ENCODE results near the gene TBC1D4.
A peak's percentile ranks its signal among the peaks of the same experiment; 100 is the strongest.

TBC1D4 gene

GRCh38 chr13:75383064-75383715 is 98.8 kb downstream of the TBC1D4 start:
- DNase-seq: no peak

GRCh38 chr13:75378301-75378700 is 103.7 kb downstream of the TBC1D4 start:
- no peak for DNase-seq

GRCh38 chr13:75376792-75377402 is 105.1 kb downstream of the TBC1D4 start:
- DNase-seq: no peak

- no peak for DNase-seq
Measured at GRCh38 chr13:75375329-75375728, 106.6 kb downstream of the TBC1D4 start.

GRCh38 chr13:75373988-75374387 is 108.0 kb downstream of the TBC1D4 start:
- DNase-seq: no peak

GRCh38 chr13:75372923-75373841 is 108.8 kb downstream of the TBC1D4 start:
- no peak for DNase-seq

- peak; percentile 54 for DNase-seq
Measured at GRCh38 chr13:75372517-75372916, 109.5 kb downstream of the TBC1D4 start.

GRCh38 chr13:75371203-75371602 is 110.8 kb downstream of the TBC1D4 start:
- DNase-seq: no peak

- DNase-seq: no peak
Measured at GRCh38 chr13:75370774-75371173, 111.2 kb downstream of the TBC1D4 start.

- DNase-seq: no peak
Measured at GRCh38 chr13:75369981-75370380, 112.0 kb downstream of the TBC1D4 start.

- no peak for DNase-seq
Measured at GRCh38 chr13:75368167-75368566, 113.8 kb downstream of the TBC1D4 start.

- no peak for DNase-seq
Measured at GRCh38 chr13:75366380-75367280, 115.3 kb downstream of the TBC1D4 start.

- DNase-seq: no peak
Measured at GRCh38 chr13:75365724-75366173, 116.2 kb downstream of the TBC1D4 start.

- DNase-seq: no peak
Measured at GRCh38 chr13:75364131-75364713, 117.7 kb downstream of the TBC1D4 start.

GRCh38 chr13:75363371-75363770 is 118.6 kb downstream of the TBC1D4 start:
- DNase-seq: no peak

GRCh38 chr13:75362026-75362425 is 119.9 kb downstream of the TBC1D4 start:
- no peak for DNase-seq

- DNase-seq: no peak
Measured at GRCh38 chr13:75360170-75360569, 121.8 kb downstream of the TBC1D4 start.

GRCh38 chr13:75359266-75359665 is 122.7 kb downstream of the TBC1D4 start:
- DNase-seq: no peak

GRCh38 chr13:75357576-75358289 is 124.2 kb downstream of the TBC1D4 start:
- DNase-seq: peak; percentile 46

GRCh38 chr13:75356421-75356820 is 125.5 kb downstream of the TBC1D4 start:
- no peak for DNase-seq

GRCh38 chr13:75355609-75356008 is 126.4 kb downstream of the TBC1D4 start:
- DNase-seq: no peak
